H1 (cell line): ENCODE results near the gene SPINT1. TPM values are rescaled to one million over a fixed set of nuclear protein-coding genes. Genes with fewer than 3 reads are reported as not detected.

Experiments used
- CTCF ChIA-PET: fragments of 300-600 bp; sonication (Branson Sonifier 250); formaldehyde crosslinking; loops from one replicate; lab custom pipeline; 2021; ENCODE audit not compliant: partially characterized antibody; lab: Charles Lee
- POLR2A ChIA-PET: fragments of 300-600 bp; sonication (Branson Sonifier 250); formaldehyde crosslinking; loops from one replicate; lab custom pipeline; 2021; ENCODE audit warnings: inconsistent platforms; ENCODE audit not compliant: partially characterized antibody; lab: Charles Lee
- DNase-seq, 2 experiments: peaks; one replicate each; pipeline versions ENCODE4 v3.0.0 to v3.0.0-alpha.2; 2010 to 2022; ENCODE audit warnings: low spot score in 2 of 2, low read depth in 1 of 2, mixed read lengths in 1 of 2
- FAIRE-seq: peaks from 2 replicates; lab custom pipeline; 2011; peaks lifted over from hg19 to GRCh38; lab: Jason Lieb, UNC
- H2AFZ ChIP-seq: 2 replicates; pipeline ENCODE4 v1.8.1; 2012; ENCODE audit warnings: low read length, inconsistent platforms
- H2AK5ac ChIP-seq: 2 replicates; pipeline ENCODE4 v1.6.1; 2013; ENCODE audit warnings: low read depth, low read length
- H2BK120ac ChIP-seq: replicated peaks from 2 replicates; pipeline ENCODE3; 2013; ENCODE audit warnings: low read depth, low read length, inconsistent platforms
- H2BK12ac ChIP-seq: 2 replicates; pipeline ENCODE4 v1.6.1; 2013; ENCODE audit warnings: low read depth, low read length
- H2BK15ac ChIP-seq: 2 replicates; pipeline ENCODE4 v1.6.1; 2013; ENCODE audit warnings: low read length
- H2BK20ac ChIP-seq: 2 replicates; pipeline ENCODE4 v1.6.1; 2013; ENCODE audit warnings: low read length
- H2BK5ac ChIP-seq: 2 replicates; pipeline ENCODE4 v1.6.1; 2013; ENCODE audit warnings: low read depth, low read length
- H3K14ac ChIP-seq: 2 replicates; pipeline ENCODE4 v1.6.1; 2013; ENCODE audit warnings: inconsistent platforms; ENCODE audit not compliant: insufficient read length
- H3K18ac ChIP-seq: 2 replicates; pipeline ENCODE4 v1.6.1; 2013; ENCODE audit warnings: low read length; ENCODE audit errors: extremely low read depth
- H3K23ac ChIP-seq: 2 replicates; pipeline ENCODE4 v1.6.1; 2013; ENCODE audit warnings: inconsistent platforms; ENCODE audit not compliant: insufficient read length
- H3K23me2 ChIP-seq: 2 replicates; pipeline ENCODE4 v1.6.1; 2013; ENCODE audit warnings: low read depth, low read length
- H3K27ac ChIP-seq: 2 replicates; pipeline ENCODE4 v1.6.1; 2011; ENCODE audit warnings: low read depth, low read length, inconsistent platforms
- H3K27me3 ChIP-seq, 4 experiments: replicated peaks in 1 of 4; 1 replicate in 1 of 4; 2 replicates in 3 of 4; pipeline versions ENCODE4 v1.6.1 to v1.8.1; 2011 to 2013; ENCODE audit warnings: low read length in 3 of 4, mild to moderate bottlenecking in 3 of 4, inconsistent platforms in 2 of 4, mixed read lengths in 2 of 4, moderate library complexity in 1 of 4; ENCODE audit not compliant: control insufficient read depth in 3 of 4, insufficient read depth in 3 of 4; ENCODE audit errors: extremely low read depth in 1 of 4
- H3K36me3 ChIP-seq, 4 experiments: 2 replicates each; pipeline versions ENCODE4 v1.6.1 to v1.8.1; 2011 to 2013; ENCODE audit warnings: mild to moderate bottlenecking in 4 of 4, low read length in 3 of 4, moderate library complexity in 2 of 4, control low read depth in 1 of 4, inconsistent platforms in 1 of 4; ENCODE audit not compliant: insufficient read depth in 4 of 4, control insufficient read depth in 2 of 4
- H3K4ac ChIP-seq: replicated peaks from 2 replicates; pipeline ENCODE3; 2013; ENCODE audit warnings: low read length, low read depth, mixed read lengths, inconsistent platforms; ENCODE audit not compliant: insufficient read length
- H3K4me1 ChIP-seq, 4 experiments: replicated peaks in 1 of 4; 1 replicate in 1 of 4; 2 replicates in 3 of 4; pipeline versions ENCODE4 v1.6.1 to v1.8.1; 2011 to 2013; ENCODE audit warnings: low read length in 3 of 4, inconsistent platforms in 2 of 4, mixed read lengths in 1 of 4; ENCODE audit not compliant: insufficient read depth in 4 of 4, control insufficient read depth in 3 of 4
- H3K4me2 ChIP-seq, 2 experiments: 2 replicates each; pipeline versions ENCODE4 v1.6.1 to v1.8.1; 2011 to 2013; ENCODE audit warnings: low read depth in 2 of 2, low read length in 2 of 2, control low read depth in 1 of 2, inconsistent platforms in 1 of 2, mild to moderate bottlenecking in 1 of 2; ENCODE audit not compliant: insufficient read depth in 1 of 2
- H3K4me3 ChIP-seq, 4 experiments: fragments of 200-600, 300-600 bp in 1 of 4; sonication (generic), shearing (Covaris generic), sonication (Bioruptor Twin) in 1 of 4; 2 replicates each; pipeline versions ENCODE4 v1.5.1 to v1.8.1; 2011 to 2016; ENCODE audit warnings: low read length in 4 of 4, low read depth in 3 of 4, control low read depth in 2 of 4, inconsistent platforms in 2 of 4, mild to moderate bottlenecking in 2 of 4, mixed read lengths in 1 of 4, moderate library complexity in 1 of 4; ENCODE audit not compliant: insufficient read depth in 2 of 4; ENCODE audit errors: extremely low read depth in 1 of 4
- H3K56ac ChIP-seq: replicated peaks from 2 replicates; pipeline ENCODE3; 2013; ENCODE audit warnings: low read depth, mild to moderate bottlenecking, mixed read lengths, low read length, inconsistent platforms; ENCODE audit not compliant: insufficient read length
- H3K79me1 ChIP-seq: 2 replicates; pipeline ENCODE4 v1.6.1; 2013; ENCODE audit warnings: low read depth, low read length, control low read depth
- H3K79me2 ChIP-seq, 2 experiments: 2 replicates each; pipeline versions ENCODE4 v1.6.1 to v1.8.1; 2012 to 2013; ENCODE audit warnings: low read length in 2 of 2, mild to moderate bottlenecking in 2 of 2, inconsistent platforms in 1 of 2; ENCODE audit not compliant: insufficient read depth in 2 of 2, control insufficient read depth in 1 of 2
- H3K9ac ChIP-seq, 4 experiments: replicated peaks in 1 of 4; 1 replicate in 1 of 4; 2 replicates in 3 of 4; pipeline versions ENCODE4 v1.6.1 to v1.8.1; 2011 to 2013; ENCODE audit warnings: low read depth in 3 of 4, low read length in 3 of 4, control low read depth in 2 of 4, mild to moderate bottlenecking in 2 of 4, moderate library complexity in 2 of 4, inconsistent platforms in 1 of 4; ENCODE audit errors: extremely low read depth in 1 of 4
- H3K9me3 ChIP-seq, 2 experiments: 2 replicates each; pipeline versions ENCODE4 v1.6.1 to v1.8.1; 2012 to 2013; ENCODE audit warnings: mild to moderate bottlenecking in 2 of 2, moderate library complexity in 2 of 2, control low read depth in 1 of 2, inconsistent platforms in 1 of 2, low read depth in 1 of 2, low read length in 1 of 2, mixed read lengths in 1 of 2; ENCODE audit not compliant: insufficient read depth in 2 of 2
- H4K20me1 ChIP-seq, 2 experiments: replicated peaks in 1 of 2; 2 replicates each; pipeline versions ENCODE3 to v1.8.1; 2011 to 2013; ENCODE audit warnings: inconsistent platforms in 2 of 2, low read length in 2 of 2, mild to moderate bottlenecking in 1 of 2; ENCODE audit not compliant: insufficient read depth in 2 of 2, control insufficient read depth in 1 of 2
- H4K5ac ChIP-seq: 2 replicates; pipeline ENCODE4 v1.6.1; 2013; ENCODE audit warnings: low read length, low read depth, mixed read lengths, inconsistent platforms; ENCODE audit not compliant: insufficient read length
- H4K8ac ChIP-seq: 2 replicates; pipeline ENCODE4 v1.8.0; 2013; ENCODE audit warnings: mild to moderate bottlenecking, moderate library complexity, low read length, inconsistent platforms; ENCODE audit not compliant: insufficient read depth; ENCODE audit errors: extremely low read depth
- H4K91ac ChIP-seq: replicated peaks from 2 replicates; pipeline ENCODE3; 2013; ENCODE audit warnings: low read length, mixed read lengths, inconsistent platforms; ENCODE audit not compliant: insufficient read length
- ATF2 ChIP-seq: IDR thresholded peaks from 2 replicates; pipeline ENCODE4 v1.6.1; 2012; ENCODE audit warnings: low read length, inconsistent platforms
- CBX5 ChIP-seq: fragments of 300-800, 300-1000 bp; sonication (generic); IDR thresholded peaks from 2 replicates; pipeline ENCODE4 v1.7.1; 2016; ENCODE audit warnings: antibody characterized with exemption, low read length, low read depth
- CREB1 ChIP-seq: IDR thresholded peaks from 2 replicates; pipeline ENCODE4 v1.6.1; 2012; ENCODE audit warnings: inconsistent platforms
- E2F6 ChIP-seq: IDR thresholded peaks from 2 replicates; pipeline ENCODE4 v1.6.1; 2012; ENCODE audit warnings: inconsistent platforms
- KDM1A ChIP-seq: fragments of 200-600, 300-600 bp; sonication (generic); IDR thresholded peaks from 2 replicates; pipeline ENCODE4 v1.7.1; 2016; ENCODE audit warnings: mild to moderate bottlenecking, low read length, borderline replicate concordance
- WGBS, 2 experiments: shearing (Covaris generic) in 1 of 2; methylation state at CpG; one replicate each; pipeline versions ENCODE4 v1.1.6 to v1.1.7; 2013 to 2015; ENCODE audit warnings: low lambda C conversion rate in 2 of 2, mixed read lengths in 2 of 2, inconsistent platforms in 1 of 2, low coverage in 1 of 2, missing lambda C conversion rate in 1 of 2; ENCODE audit not compliant: insufficient replicate concordance in 2 of 2, insufficient coverage in 1 of 2, insufficient read length in 1 of 2; ENCODE audit errors: extremely low coverage in 1 of 2, missing lambda C conversion rate in 1 of 2; 5-methylcytosine and 5-hydroxymethylcytosine counted together
- polyA plus RNA-seq, 7 experiments: library from polyadenylated mRNA; depleted of rRNA in 3 of 7; stranded (reverse) in 5 of 7; unstranded in 2 of 7; fragments of >200 nt in 5 of 7; fragments of 200-250 nt in 2 of 7; gene quantifications; 1 replicate in 5 of 7; 2 replicates in 1 of 7; 4 replicates in 1 of 7; pipeline versions ENCODE4 v1.2.1 to v1.2.3, GENCODE V29; 2011 to 2013; ENCODE audit warnings: missing spikeins in 2 of 7, mixed read lengths in 2 of 7
- total RNA-seq: library from RNA; stranded (reverse); fragmentation: NEBNext Ultra II Directional; extraction: Animal tissue kit (Norgen Biotek cat#: 25700); gene quantifications from 2 replicates; pipeline ENCODE4 v1.2.1, GENCODE V29; 2021

The SPINT1 gene
- total and polyA plus RNA-seq, 2 of the 8 experiments (the other 6 are each of a cell fraction or from before 2014, with no cell fraction given) = 117 to 155 TPM

GRCh38 chr15:40807888-40808461 lies 35.9 kb upstream of the SPINT1 start:
- no peaks in the 10 kb centered on the region for H3K9me3 ChIP-seq
- no peak overlapping the region for H2BK12ac ChIP-seq
- no peak overlapping the region for H2BK120ac ChIP-seq
- no peaks in the 10 kb centered on the region for H3K27me3 ChIP-seq
- no peaks in the 10 kb centered on the region for H3K79me1 ChIP-seq
- H2AK5ac ChIP-seq = no peak overlapping the region
- POLR2A ChIA-PET = interaction anchor here (0.6 to 2.1 kb wide), 8 partner anchors 21 to 495 kb away, joined by 3 to 7 read pairs (median 4); partner anchors contain the start of genes RAD51, SPINT1 and VPS18
- TF ChIP-seq KDM1A = peak; percentile 97
- peak; percentile 40; the same call in 1 of the 2 replicates for TF ChIP-seq E2F6
- no peak for TF ChIP-seq CREB1
- peak; percentile 93; the same call in 1 of the 2 replicates for TF ChIP-seq ATF2
- no peak for TF ChIP-seq CBX5
- TF ChIP-seq, all 59 proteins: peak for 3
- peaks cover 0 to 10% (median 5%) of the 10 kb centered on the region in 4 experiments; a peak in 5 of 7 replicates for H3K4me1 ChIP-seq
- peak overlapping the region; percentile 49 for H4K91ac ChIP-seq
- H4K5ac ChIP-seq = peak overlapping the region; percentile 71
- FAIRE-seq = no peak
- H3K4me2 ChIP-seq = peak overlapping the region; percentile 85 to 91
- peak overlapping the region; percentile 29; the same call in 1 of the 2 replicates for H4K8ac ChIP-seq
- 0 out of 2 replicates have a peak overlapping the region, but pooled peaks have one; percentile 89 for H2BK15ac ChIP-seq
- no peak overlapping the region for H3K14ac ChIP-seq
- peaks cover 9% of the 10 kb centered on the region; the same call in 1 of the 2 replicates for H3K23me2 ChIP-seq
- WGBS, 2 experiments = 79% methylated on average over 16 of the region's 19 CpGs; no CpG with 5 or more reads in 1 of the 2 experiments
- H3K36me3 ChIP-seq = peaks cover 0 to 2% (median 0%) of the 10 kb centered on the region in 4 experiments; a peak in 1 of 8 replicates
- peak overlapping the region; percentile 38; the same call in 1 of the 2 replicates for H3K18ac ChIP-seq
- H4K20me1 ChIP-seq = no peaks in the 10 kb centered on the region
- peak overlapping the region; percentile 58 to 99 (median 76) for H3K4me3 ChIP-seq
- no peak overlapping the region for H3K23ac ChIP-seq
- H2AFZ ChIP-seq = peak overlapping the region; percentile 91
- H2BK20ac ChIP-seq = no peak overlapping the region
- no peak for DNase-seq
- no peak overlapping the region for H3K56ac ChIP-seq
- H2BK5ac ChIP-seq = peak overlapping the region; percentile 69
- no peaks in the 10 kb centered on the region; a peak in 1 of 4 replicates for H3K79me2 ChIP-seq
- CTCF ChIA-PET = interaction anchor here (0.7 to 2.6 kb wide), 9 partner anchors 10 to 89 kb away, joined by 3 to 9 read pairs (median 5); partner anchors contain the start of gene RHOV
- H3K27ac ChIP-seq = no peak overlapping the region; the same call in 1 of the 2 replicates
- H3K4ac ChIP-seq = no peak overlapping the region
- no peak overlapping the region; a peak in 1 of 7 replicates for H3K9ac ChIP-seq
